Mesenchymal stem cell (in vitro differentiated cells and primary cell): ENCODE measurements around the gene HOXA7.
A peak's percentile ranks its signal among the peaks of the same experiment; 100 is the strongest.

ENCODE experiments used
- DNase-seq: peaks from one replicate; pipeline ENCODE4 v3.0.0-alpha.2; 2013
- H2AFZ ChIP-seq: one replicate; pipeline ENCODE4 v1.6.1; 2013; ENCODE audit warnings: low read depth, mild to moderate bottlenecking, control low read depth, inconsistent platforms, low read length, moderate library complexity
- H2AK5ac ChIP-seq: 2 replicates; pipeline ENCODE4 v1.6.1; 2013; ENCODE audit warnings: low read length, moderate library complexity, mild to moderate bottlenecking, inconsistent platforms; ENCODE audit not compliant: severe bottlenecking
- H2BK120ac ChIP-seq: one replicate; pipeline ENCODE4 v1.6.1; 2013; ENCODE audit warnings: low read depth, mild to moderate bottlenecking, inconsistent platforms, low read length, moderate library complexity
- H2BK12ac ChIP-seq, 2 experiments: one replicate each; pipeline ENCODE4 v1.6.1; 2013; ENCODE audit warnings: inconsistent platforms in 2 of 2, low read length in 2 of 2, mild to moderate bottlenecking in 2 of 2, moderate library complexity in 2 of 2, control low read depth in 1 of 2
- H2BK15ac ChIP-seq: one replicate; pipeline ENCODE4 v1.6.1; 2013; ENCODE audit warnings: mild to moderate bottlenecking, low read depth, inconsistent platforms; ENCODE audit not compliant: poor library complexity, severe bottlenecking
- H2BK5ac ChIP-seq: 2 replicates; pipeline ENCODE4 v1.6.1; 2013; ENCODE audit warnings: low read depth, mild to moderate bottlenecking, low read length, control low read depth, inconsistent platforms; ENCODE audit not compliant: poor library complexity, severe bottlenecking
- H3K14ac ChIP-seq, 2 experiments: one replicate each; pipeline ENCODE4 v1.6.1; 2013; ENCODE audit warnings: inconsistent platforms in 2 of 2, low read length in 2 of 2, control low read depth in 1 of 2, mild to moderate bottlenecking in 1 of 2, moderate library complexity in 1 of 2
- H3K18ac ChIP-seq, 2 experiments: one replicate each; pipeline ENCODE4 v1.6.1; 2013; ENCODE audit warnings: inconsistent platforms in 2 of 2, low read length in 2 of 2, control low read depth in 1 of 2, low read depth in 1 of 2, mild to moderate bottlenecking in 1 of 2
- H3K23ac ChIP-seq, 2 experiments: one replicate each; pipeline ENCODE4 v1.6.1; 2013; ENCODE audit warnings: inconsistent platforms in 2 of 2, low read length in 2 of 2, mild to moderate bottlenecking in 2 of 2, moderate library complexity in 2 of 2, control low read depth in 1 of 2
- H3K27ac ChIP-seq: 2 replicates; pipeline ENCODE4 v1.5.1; 2013; ENCODE audit warnings: mild to moderate bottlenecking, moderate library complexity, low read length, control low read depth, inconsistent platforms; ENCODE audit not compliant: poor library complexity, severe bottlenecking
- H3K27me3 ChIP-seq, 2 experiments: 2 replicates each; pipeline versions ENCODE4 v1.6.1 to v1.7.0; 2013; ENCODE audit warnings: low read length in 2 of 2, mild to moderate bottlenecking in 2 of 2, moderate library complexity in 2 of 2, control low read depth in 1 of 2, inconsistent platforms in 1 of 2; ENCODE audit not compliant: control insufficient read depth in 1 of 2, insufficient read depth in 1 of 2
- H3K36me3 ChIP-seq, 2 experiments: 2 replicates each; pipeline versions ENCODE4 v1.6.1 to v1.7.0; 2013; ENCODE audit warnings: low read length in 2 of 2, control low read depth in 1 of 2, inconsistent platforms in 1 of 2, low read depth in 1 of 2, mild to moderate bottlenecking in 1 of 2; ENCODE audit not compliant: insufficient read depth in 2 of 2, control insufficient read depth in 1 of 2
- H3K4ac ChIP-seq, 2 experiments: one replicate each; pipeline ENCODE4 v1.6.1; 2013; ENCODE audit warnings: inconsistent platforms in 2 of 2, low read length in 2 of 2, mild to moderate bottlenecking in 2 of 2, moderate library complexity in 2 of 2, control low read depth in 1 of 2, low read depth in 1 of 2
- H3K4me1 ChIP-seq: 2 replicates; pipeline ENCODE4 v1.6.1; 2013; ENCODE audit warnings: low read depth, low read length, control low read depth; ENCODE audit not compliant: control insufficient read depth, insufficient read depth
- H3K4me2 ChIP-seq: 2 replicates; pipeline ENCODE4 v1.6.1; 2013; ENCODE audit warnings: low read length, mild to moderate bottlenecking, inconsistent platforms; ENCODE audit not compliant: poor library complexity, severe bottlenecking
- H3K4me3 ChIP-seq, 2 experiments: 2 replicates each; pipeline versions ENCODE4 v1.5.1 to v1.7.0; 2013; ENCODE audit warnings: low read length in 2 of 2, mild to moderate bottlenecking in 2 of 2, control low read depth in 1 of 2, low read depth in 1 of 2; ENCODE audit not compliant: insufficient read depth in 1 of 2
- H3K79me1 ChIP-seq: replicated peaks from 2 replicates; pipeline ENCODE4 v1.6.1; 2013; ENCODE audit warnings: mild to moderate bottlenecking, control low read depth, low read length, inconsistent platforms; ENCODE audit not compliant: poor library complexity, severe bottlenecking
- H3K9ac ChIP-seq: 2 replicates; pipeline ENCODE4 v1.7.0; 2013; ENCODE audit warnings: mild to moderate bottlenecking, low read length, moderate library complexity
- H3K9me3 ChIP-seq: 2 replicates; pipeline ENCODE4 v1.7.0; 2013; ENCODE audit warnings: mild to moderate bottlenecking, low read length; ENCODE audit not compliant: control insufficient read depth
- H4K8ac ChIP-seq: one replicate; pipeline ENCODE4 v1.6.1; 2013; ENCODE audit warnings: inconsistent platforms, mild to moderate bottlenecking, low read length, moderate library complexity
- H4K91ac ChIP-seq: one replicate; pipeline ENCODE4 v1.6.1; 2013; ENCODE audit warnings: mild to moderate bottlenecking, low read length, inconsistent platforms
- WGBS: methylation state at CpG from one replicate; pipeline ENCODE4 v1.1.7; 2013; ENCODE audit warnings: mixed read lengths; 5-methylcytosine and 5-hydroxymethylcytosine counted together

Gene HOXA7

DNA sequence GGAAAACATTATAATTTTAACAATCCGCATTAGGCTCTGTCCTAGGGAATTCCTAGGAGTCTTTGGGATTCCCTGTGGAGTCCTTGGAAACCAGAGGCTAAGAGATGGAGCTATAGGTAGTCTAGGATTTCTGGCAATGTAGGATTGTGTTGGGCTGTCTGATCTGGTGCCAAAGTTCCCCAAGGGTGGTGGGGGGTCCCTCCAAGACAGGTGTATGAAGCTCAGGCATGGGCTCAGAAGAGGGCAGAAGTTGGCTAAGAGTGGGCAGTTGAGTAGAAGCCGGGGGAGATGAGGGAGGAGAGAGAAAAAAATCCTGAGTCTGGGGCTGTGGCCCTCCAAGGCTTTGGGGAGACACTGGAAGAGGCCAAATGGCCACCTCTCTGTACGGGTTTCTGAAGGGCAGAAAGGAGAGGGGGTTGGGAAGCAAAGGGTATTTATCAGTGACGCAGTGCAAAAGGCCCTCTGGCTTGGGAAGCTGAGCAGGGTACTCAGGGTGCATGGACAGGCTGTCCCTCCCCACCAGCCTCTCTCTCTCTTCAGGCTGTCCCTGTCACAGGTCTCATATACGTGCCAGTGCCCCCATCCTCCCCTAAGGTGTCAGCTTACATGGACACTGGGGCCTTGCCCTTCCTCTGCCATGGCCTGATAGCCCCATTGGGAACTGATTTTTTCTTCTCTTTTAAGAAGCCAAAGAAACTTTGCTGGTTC, 9.8 kb downstream of the HOXA7 start:
- Histone ChIP-seq H2BK5ac (no peak overlapping the region), H3K4me2 (no peak overlapping the region), H3K36me3 (peaks cover 20 to 22% of the 10 kb centered on the region in 2 experiments), H2BK15ac (no peak overlapping the region), H3K79me1 (peaks cover 20% of the 10 kb centered on the region), H3K18ac (no peak overlapping the region), H3K9me3 (no peaks in the 10 kb centered on the region), H2AFZ (no peak overlapping the region), H3K4ac (no peak overlapping the region), H4K91ac (no peak overlapping the region), H3K4me3 (peak overlapping the region in 1 of 2 experiments; percentile 82), H3K27ac (no peak overlapping the region), H2BK12ac (no peak overlapping the region), H2BK120ac (no peak overlapping the region), H4K8ac (no peak overlapping the region), H3K4me1 (peaks cover 17% of the 10 kb centered on the region), H3K9ac (peak overlapping the region; percentile 90), H3K23ac (no peak overlapping the region), H3K14ac (no peak overlapping the region), H3K27me3 (peaks cover 0 to 20% of the 10 kb centered on the region in 2 experiments), H2AK5ac (no peak overlapping the region)
- DNase-seq: no peak
- 65% methylated on average over 5 of the region's 5 CpGs for WGBS

- Histone ChIP-seq H4K91ac (no peak overlapping the region), H3K27me3 (peaks cover 0 to 13% of the 10 kb centered on the region in 2 experiments), H2BK120ac (no peak overlapping the region), H3K79me1 (peaks cover 19% of the 10 kb centered on the region), H3K18ac (no peak overlapping the region), H2AK5ac (no peak overlapping the region), H3K27ac (no peak overlapping the region), H3K9me3 (no peaks in the 10 kb centered on the region), H3K4me1 (peaks cover 14% of the 10 kb centered on the region), H3K23ac (no peak overlapping the region), H3K9ac (peak overlapping the region; percentile 90), H3K36me3 (peaks cover 19 to 26% of the 10 kb centered on the region in 2 experiments), H2BK15ac (no peak overlapping the region), H3K4ac (no peak overlapping the region), H2BK5ac (no peak overlapping the region), H2BK12ac (no peak overlapping the region), H3K4me3 (peak overlapping the region in 1 of 2 experiments; percentile 82), H3K4me2 (no peak overlapping the region), H4K8ac (no peak overlapping the region), H2AFZ (no peak overlapping the region), H3K14ac (no peak overlapping the region)
- 83% methylated on average over 11 of the region's 11 CpGs for WGBS
- DNase-seq: no peak
These were observed 10.5 kb downstream of the HOXA7 start for GRCh38 chr7:27145914-27146412.

- Histone ChIP-seq H3K36me3 (peaks cover 14 to 33% of the 10 kb centered on the region in 2 experiments), H3K4me3 (peak overlapping the region in 1 of 2 experiments; percentile 82), H4K91ac (no peak overlapping the region), H2BK120ac (no peak overlapping the region), H3K4ac (no peak overlapping the region), H3K18ac (no peak overlapping the region), H3K4me2 (no peak overlapping the region), H4K8ac (no peak overlapping the region), H3K9ac (peak overlapping the region; percentile 90), H2BK12ac (no peak overlapping the region), H3K79me1 (peaks cover 18% of the 10 kb centered on the region), H3K27me3 (peaks cover 0 to 13% of the 10 kb centered on the region in 2 experiments), H3K9me3 (no peaks in the 10 kb centered on the region), H2BK5ac (no peak overlapping the region), H2AFZ (no peak overlapping the region), H3K23ac (no peak overlapping the region), H3K27ac (no peak overlapping the region), H3K4me1 (peaks cover 11% of the 10 kb centered on the region), H3K14ac (no peak overlapping the region), H2BK15ac (no peak overlapping the region), H2AK5ac (no peak overlapping the region)
- WGBS: 83% methylated on average over 47 of the region's 47 CpGs
- DNase-seq: no peak
These were observed 11.1 kb downstream of the HOXA7 start for GRCh38 chr7:27145165-27145913.

DNA sequence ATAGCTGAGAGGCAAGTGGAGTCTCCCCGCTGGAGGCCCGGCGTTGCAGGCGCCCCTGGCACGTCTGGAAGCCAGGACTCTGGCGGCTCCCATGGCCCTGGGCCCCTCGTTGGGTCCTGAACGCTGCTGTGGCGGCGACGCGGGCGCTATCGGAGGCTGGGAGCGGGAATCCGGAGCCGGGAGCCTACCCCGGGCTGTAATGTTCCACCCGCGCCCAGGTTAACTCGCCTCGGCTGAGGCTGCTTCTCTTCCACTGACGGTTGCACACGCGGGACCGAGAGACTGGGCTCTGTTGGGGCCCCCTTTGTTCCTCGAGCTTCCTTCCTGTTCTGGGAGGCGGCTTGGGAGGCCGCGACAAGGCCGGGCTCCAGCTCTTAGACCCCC, 11.7 kb downstream of the HOXA7 start:
- 63% methylated on average over 31 of the region's 31 CpGs for WGBS
- Histone ChIP-seq H3K14ac (no peak overlapping the region), H2BK15ac (no peak overlapping the region), H3K4me3 (peak overlapping the region in 1 of 2 experiments; percentile 82), H3K9ac (peak overlapping the region; percentile 90), H3K18ac (no peak overlapping the region), H3K4ac (no peak overlapping the region), H2BK5ac (no peak overlapping the region), H3K4me1 (peaks cover 11% of the 10 kb centered on the region), H3K27ac (no peak overlapping the region), H2BK12ac (no peak overlapping the region), H3K9me3 (no peaks in the 10 kb centered on the region), H3K4me2 (no peak overlapping the region), H4K91ac (no peak overlapping the region), H2AFZ (no peak overlapping the region), H4K8ac (no peak overlapping the region), H3K23ac (no peak overlapping the region), H3K27me3 (peaks cover 0 to 13% of the 10 kb centered on the region in 2 experiments), H3K36me3 (peaks cover 14 to 38% of the 10 kb centered on the region in 2 experiments), H3K79me1 (peaks cover 16% of the 10 kb centered on the region), H2BK120ac (no peak overlapping the region), H2AK5ac (no peak overlapping the region)
- no peak for DNase-seq
